Measurements from ENCODE around the gene GTPBP3.

- TF ChIP-seq CTCF (IDR thresholded peaks at IDR 0.05) = no peak
- TF ChIP-seq POLR2A (IDR thresholded peaks at IDR 0.05) = no peak
Observed at GRCh38 chr19:17321655-17322489, 15.5 kb upstream of the GTPBP3 start.

Data from thyroid gland (tissue), 4 donors.